Endothelial cell of umbilical vein (primary cell): ENCODE results near the gene RASL11A.
"Not testable (repeated sequence)": the region's sequence is repeated elsewhere in the genome, so short reads cannot be mapped to it uniquely, and the experiment has no call there.

Experiments
- JUN ChIP-seq: IDR thresholded peaks from 2 replicates; pipeline ENCODE4 v1.6.1; 2011; ENCODE audit warnings: borderline replicate concordance, low read depth; ENCODE audit not compliant: insufficient read length, insufficient read depth
- POLR2AphosphoS5 ChIP-seq: IDR thresholded peaks from 2 replicates; pipeline ENCODE4 v1.6.1; 2012; ENCODE audit warnings: low read depth, mild to moderate bottlenecking, control low read depth, low read length, moderate library complexity; ENCODE audit not compliant: insufficient read depth
- TF ChIP-seq, protein P1 (sequence below), 2 donors: IDR thresholded peaks; 1 replicate in 1 of 2; 2 replicates in 1 of 2; pipeline ENCODE4 v1.5.1; 2011; ENCODE audit warnings: low read length in 2 of 2, mild to moderate bottlenecking in 2 of 2, moderate library complexity in 2 of 2, control low read depth in 1 of 2, inconsistent platforms in 1 of 2, low read depth in 1 of 2; ENCODE audit not compliant: insufficient read depth in 1 of 2; ENCODE audit errors: extremely low read depth in 1 of 2

DNA sequence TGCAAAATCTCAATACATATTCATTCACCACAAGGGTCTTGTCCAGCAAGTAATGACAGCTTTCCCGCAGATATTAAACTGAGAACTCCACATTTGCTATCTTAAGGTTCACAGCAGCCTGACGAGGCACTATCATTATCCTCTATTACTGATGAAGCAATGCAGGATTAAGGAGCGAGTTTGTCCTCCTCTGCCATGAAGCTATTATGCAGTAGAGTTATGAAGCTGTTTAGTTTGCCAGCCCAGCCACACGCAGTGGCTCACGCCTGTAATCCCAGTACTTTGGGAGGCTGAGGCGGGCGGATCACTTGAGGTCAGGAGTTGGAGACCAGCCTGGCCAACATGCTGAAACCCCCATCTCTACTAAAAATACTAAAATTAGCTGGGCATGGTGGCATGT is 29.8 kb downstream of the RASL11A start:
- not testable (repeated sequence) for TF ChIP-seq POLR2AphosphoS5, JUN
- TF ChIP-seq, protein P1, sequence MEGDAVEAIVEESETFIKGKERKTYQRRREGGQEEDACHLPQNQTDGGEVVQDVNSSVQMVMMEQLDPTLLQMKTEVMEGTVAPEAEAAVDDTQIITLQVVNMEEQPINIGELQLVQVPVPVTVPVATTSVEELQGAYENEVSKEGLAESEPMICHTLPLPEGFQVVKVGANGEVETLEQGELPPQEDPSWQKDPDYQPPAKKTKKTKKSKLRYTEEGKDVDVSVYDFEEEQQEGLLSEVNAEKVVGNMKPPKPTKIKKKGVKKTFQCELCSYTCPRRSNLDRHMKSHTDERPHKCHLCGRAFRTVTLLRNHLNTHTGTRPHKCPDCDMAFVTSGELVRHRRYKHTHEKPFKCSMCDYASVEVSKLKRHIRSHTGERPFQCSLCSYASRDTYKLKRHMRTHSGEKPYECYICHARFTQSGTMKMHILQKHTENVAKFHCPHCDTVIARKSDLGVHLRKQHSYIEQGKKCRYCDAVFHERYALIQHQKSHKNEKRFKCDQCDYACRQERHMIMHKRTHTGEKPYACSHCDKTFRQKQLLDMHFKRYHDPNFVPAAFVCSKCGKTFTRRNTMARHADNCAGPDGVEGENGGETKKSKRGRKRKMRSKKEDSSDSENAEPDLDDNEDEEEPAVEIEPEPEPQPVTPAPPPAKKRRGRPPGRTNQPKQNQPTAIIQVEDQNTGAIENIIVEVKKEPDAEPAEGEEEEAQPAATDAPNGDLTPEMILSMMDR (IDR thresholded peaks at IDR 0.05; ENCODE audit: extremely low read depth in 1 of 2, insufficient read depth in 1 of 2, low read depth in 1 of 2, low read length in 2 of 2) = not testable (repeated sequence)
